H1 (cell line): ENCODE results near the gene PRDX2. TPM values are rescaled to one million over a fixed set of nuclear protein-coding genes. Genes with fewer than 3 reads are reported as not detected.

Source experiments
- CTCF ChIA-PET: fragments of 300-600 bp; sonication (Branson Sonifier 250); formaldehyde crosslinking; loops from one replicate; lab custom pipeline; 2021; ENCODE audit not compliant: partially characterized antibody; lab: Charles Lee
- POLR2A ChIA-PET: fragments of 300-600 bp; sonication (Branson Sonifier 250); formaldehyde crosslinking; loops from one replicate; lab custom pipeline; 2021; ENCODE audit warnings: inconsistent platforms; ENCODE audit not compliant: partially characterized antibody; lab: Charles Lee
- DNase-seq, 2 experiments: peaks; one replicate each; pipeline versions ENCODE4 v3.0.0 to v3.0.0-alpha.2; 2010 to 2022; ENCODE audit warnings: low spot score in 2 of 2, low read depth in 1 of 2, mixed read lengths in 1 of 2
- FAIRE-seq: peaks from 2 replicates; lab custom pipeline; 2011; peaks lifted over from hg19 to GRCh38; lab: Jason Lieb, UNC
- H2AFZ ChIP-seq: 2 replicates; pipeline ENCODE4 v1.8.1; 2012; ENCODE audit warnings: low read length, inconsistent platforms
- H2AK5ac ChIP-seq: 2 replicates; pipeline ENCODE4 v1.6.1; 2013; ENCODE audit warnings: low read depth, low read length
- H2BK120ac ChIP-seq: replicated peaks from 2 replicates; pipeline ENCODE3; 2013; ENCODE audit warnings: low read depth, low read length, inconsistent platforms
- H2BK12ac ChIP-seq: 2 replicates; pipeline ENCODE4 v1.6.1; 2013; ENCODE audit warnings: low read depth, low read length
- H2BK15ac ChIP-seq: 2 replicates; pipeline ENCODE4 v1.6.1; 2013; ENCODE audit warnings: low read length
- H2BK20ac ChIP-seq: 2 replicates; pipeline ENCODE4 v1.6.1; 2013; ENCODE audit warnings: low read length
- H2BK5ac ChIP-seq: 2 replicates; pipeline ENCODE4 v1.6.1; 2013; ENCODE audit warnings: low read depth, low read length
- H3K14ac ChIP-seq: 2 replicates; pipeline ENCODE4 v1.6.1; 2013; ENCODE audit warnings: inconsistent platforms; ENCODE audit not compliant: insufficient read length
- H3K18ac ChIP-seq: 2 replicates; pipeline ENCODE4 v1.6.1; 2013; ENCODE audit warnings: low read length; ENCODE audit errors: extremely low read depth
- H3K23ac ChIP-seq: 2 replicates; pipeline ENCODE4 v1.6.1; 2013; ENCODE audit warnings: inconsistent platforms; ENCODE audit not compliant: insufficient read length
- H3K23me2 ChIP-seq: 2 replicates; pipeline ENCODE4 v1.6.1; 2013; ENCODE audit warnings: low read depth, low read length
- H3K27ac ChIP-seq: 2 replicates; pipeline ENCODE4 v1.6.1; 2011; ENCODE audit warnings: low read depth, low read length, inconsistent platforms
- H3K27me3 ChIP-seq, 4 experiments: replicated peaks in 1 of 4; 1 replicate in 1 of 4; 2 replicates in 3 of 4; pipeline versions ENCODE4 v1.6.1 to v1.8.1; 2011 to 2013; ENCODE audit warnings: low read length in 3 of 4, mild to moderate bottlenecking in 3 of 4, inconsistent platforms in 2 of 4, mixed read lengths in 2 of 4, moderate library complexity in 1 of 4; ENCODE audit not compliant: control insufficient read depth in 3 of 4, insufficient read depth in 3 of 4; ENCODE audit errors: extremely low read depth in 1 of 4
- H3K36me3 ChIP-seq, 4 experiments: 2 replicates each; pipeline versions ENCODE4 v1.6.1 to v1.8.1; 2011 to 2013; ENCODE audit warnings: mild to moderate bottlenecking in 4 of 4, low read length in 3 of 4, moderate library complexity in 2 of 4, control low read depth in 1 of 4, inconsistent platforms in 1 of 4; ENCODE audit not compliant: insufficient read depth in 4 of 4, control insufficient read depth in 2 of 4
- H3K4ac ChIP-seq: replicated peaks from 2 replicates; pipeline ENCODE3; 2013; ENCODE audit warnings: low read length, low read depth, mixed read lengths, inconsistent platforms; ENCODE audit not compliant: insufficient read length
- H3K4me1 ChIP-seq, 4 experiments: replicated peaks in 1 of 4; 1 replicate in 1 of 4; 2 replicates in 3 of 4; pipeline versions ENCODE4 v1.6.1 to v1.8.1; 2011 to 2013; ENCODE audit warnings: low read length in 3 of 4, inconsistent platforms in 2 of 4, mixed read lengths in 1 of 4; ENCODE audit not compliant: insufficient read depth in 4 of 4, control insufficient read depth in 3 of 4
- H3K4me2 ChIP-seq, 2 experiments: 2 replicates each; pipeline versions ENCODE4 v1.6.1 to v1.8.1; 2011 to 2013; ENCODE audit warnings: low read depth in 2 of 2, low read length in 2 of 2, control low read depth in 1 of 2, inconsistent platforms in 1 of 2, mild to moderate bottlenecking in 1 of 2; ENCODE audit not compliant: insufficient read depth in 1 of 2
- H3K4me3 ChIP-seq, 4 experiments: fragments of 200-600, 300-600 bp in 1 of 4; sonication (generic), shearing (Covaris generic), sonication (Bioruptor Twin) in 1 of 4; 2 replicates each; pipeline versions ENCODE4 v1.5.1 to v1.8.1; 2011 to 2016; ENCODE audit warnings: low read length in 4 of 4, low read depth in 3 of 4, control low read depth in 2 of 4, inconsistent platforms in 2 of 4, mild to moderate bottlenecking in 2 of 4, mixed read lengths in 1 of 4, moderate library complexity in 1 of 4; ENCODE audit not compliant: insufficient read depth in 2 of 4; ENCODE audit errors: extremely low read depth in 1 of 4
- H3K56ac ChIP-seq: replicated peaks from 2 replicates; pipeline ENCODE3; 2013; ENCODE audit warnings: low read depth, mild to moderate bottlenecking, mixed read lengths, low read length, inconsistent platforms; ENCODE audit not compliant: insufficient read length
- H3K79me1 ChIP-seq: 2 replicates; pipeline ENCODE4 v1.6.1; 2013; ENCODE audit warnings: low read depth, low read length, control low read depth
- H3K79me2 ChIP-seq, 2 experiments: 2 replicates each; pipeline versions ENCODE4 v1.6.1 to v1.8.1; 2012 to 2013; ENCODE audit warnings: low read length in 2 of 2, mild to moderate bottlenecking in 2 of 2, inconsistent platforms in 1 of 2; ENCODE audit not compliant: insufficient read depth in 2 of 2, control insufficient read depth in 1 of 2
- H3K9ac ChIP-seq, 4 experiments: replicated peaks in 1 of 4; 1 replicate in 1 of 4; 2 replicates in 3 of 4; pipeline versions ENCODE4 v1.6.1 to v1.8.1; 2011 to 2013; ENCODE audit warnings: low read depth in 3 of 4, low read length in 3 of 4, control low read depth in 2 of 4, mild to moderate bottlenecking in 2 of 4, moderate library complexity in 2 of 4, inconsistent platforms in 1 of 4; ENCODE audit errors: extremely low read depth in 1 of 4
- H3K9me3 ChIP-seq, 2 experiments: 2 replicates each; pipeline versions ENCODE4 v1.6.1 to v1.8.1; 2012 to 2013; ENCODE audit warnings: mild to moderate bottlenecking in 2 of 2, moderate library complexity in 2 of 2, control low read depth in 1 of 2, inconsistent platforms in 1 of 2, low read depth in 1 of 2, low read length in 1 of 2, mixed read lengths in 1 of 2; ENCODE audit not compliant: insufficient read depth in 2 of 2
- H4K20me1 ChIP-seq, 2 experiments: replicated peaks in 1 of 2; 2 replicates each; pipeline versions ENCODE3 to v1.8.1; 2011 to 2013; ENCODE audit warnings: inconsistent platforms in 2 of 2, low read length in 2 of 2, mild to moderate bottlenecking in 1 of 2; ENCODE audit not compliant: insufficient read depth in 2 of 2, control insufficient read depth in 1 of 2
- H4K5ac ChIP-seq: 2 replicates; pipeline ENCODE4 v1.6.1; 2013; ENCODE audit warnings: low read length, low read depth, mixed read lengths, inconsistent platforms; ENCODE audit not compliant: insufficient read length
- H4K8ac ChIP-seq: 2 replicates; pipeline ENCODE4 v1.8.0; 2013; ENCODE audit warnings: mild to moderate bottlenecking, moderate library complexity, low read length, inconsistent platforms; ENCODE audit not compliant: insufficient read depth; ENCODE audit errors: extremely low read depth
- H4K91ac ChIP-seq: replicated peaks from 2 replicates; pipeline ENCODE3; 2013; ENCODE audit warnings: low read length, mixed read lengths, inconsistent platforms; ENCODE audit not compliant: insufficient read length
- CBX8 ChIP-seq: fragments of 300-800, 300-1000 bp; sonication (generic); IDR thresholded peaks from 2 replicates; pipeline ENCODE4 v1.7.1; 2016; ENCODE audit warnings: low read depth, low read length, borderline replicate concordance
- KDM1A ChIP-seq: fragments of 200-600, 300-600 bp; sonication (generic); IDR thresholded peaks from 2 replicates; pipeline ENCODE4 v1.7.1; 2016; ENCODE audit warnings: mild to moderate bottlenecking, low read length, borderline replicate concordance
- POLR2A ChIP-seq, 2 experiments: IDR thresholded peaks; 1 replicate in 1 of 2; 2 replicates in 1 of 2; pipeline ENCODE4 v1.6.1; 2011; ENCODE audit warnings: low read depth in 2 of 2, low read length in 2 of 2, mild to moderate bottlenecking in 2 of 2; ENCODE audit errors: control extremely low read depth in 1 of 2
- WGBS, 2 experiments: shearing (Covaris generic) in 1 of 2; methylation state at CpG; one replicate each; pipeline versions ENCODE4 v1.1.6 to v1.1.7; 2013 to 2015; ENCODE audit warnings: low lambda C conversion rate in 2 of 2, mixed read lengths in 2 of 2, inconsistent platforms in 1 of 2, low coverage in 1 of 2, missing lambda C conversion rate in 1 of 2; ENCODE audit not compliant: insufficient replicate concordance in 2 of 2, insufficient coverage in 1 of 2, insufficient read length in 1 of 2; ENCODE audit errors: extremely low coverage in 1 of 2, missing lambda C conversion rate in 1 of 2; 5-methylcytosine and 5-hydroxymethylcytosine counted together
- polyA plus RNA-seq, 7 experiments: library from polyadenylated mRNA; depleted of rRNA in 3 of 7; stranded (reverse) in 5 of 7; unstranded in 2 of 7; fragments of >200 nt in 5 of 7; fragments of 200-250 nt in 2 of 7; gene quantifications; 1 replicate in 5 of 7; 2 replicates in 1 of 7; 4 replicates in 1 of 7; pipeline versions ENCODE4 v1.2.1 to v1.2.3, GENCODE V29; 2011 to 2013; ENCODE audit warnings: missing spikeins in 2 of 7, mixed read lengths in 2 of 7
- total RNA-seq: library from RNA; stranded (reverse); fragmentation: NEBNext Ultra II Directional; extraction: Animal tissue kit (Norgen Biotek cat#: 25700); gene quantifications from 2 replicates; pipeline ENCODE4 v1.2.1, GENCODE V29; 2021

PRDX2 gene
- total and polyA plus RNA-seq, 2 of the 8 experiments (the other 6 are each of a cell fraction or from before 2014, with no cell fraction given) = 380 to 748 TPM

- Histone ChIP-seq H3K79me2 (no peaks in the 10 kb centered on the region), H4K91ac (peak overlapping the region; percentile 48), H3K27me3 (peaks cover 0 to 18% (median 13%) of the 10 kb centered on the region in 4 experiments; a peak in 5 of 7 replicates), H4K5ac (no peak overlapping the region), H3K18ac (peak overlapping the region; percentile 85; the same call in 1 of the 2 replicates), H3K4me2 (peak overlapping the region; percentile 70 to 74), H3K4ac (peak overlapping the region; percentile 32), H2BK120ac (no peak overlapping the region), H3K9me3 (no peaks in the 10 kb centered on the region), H2BK20ac (peak overlapping the region; percentile 57; the same call in 1 of the 2 replicates), H2BK12ac (no peak overlapping the region), H4K20me1 (peaks cover 0 to 1% of the 10 kb centered on the region in 2 experiments), H3K79me1 (no peaks in the 10 kb centered on the region; the same call in 1 of the 2 replicates), H2BK5ac (0 out of 2 replicates have a peak overlapping the region, but pooled peaks have one; percentile 60), H3K36me3 (no peaks in the 10 kb centered on the region), H3K27ac (no peak overlapping the region), H2AK5ac (no peak overlapping the region), H3K23ac (no peak overlapping the region), H2AFZ (no peak overlapping the region), H3K56ac (peak overlapping the region; percentile 17), H3K9ac (no peak overlapping the region), H4K8ac (no peak overlapping the region), H3K4me3 (peak overlapping the region in 3 of 4 experiments; percentile 50 to 71 (median 56); a peak in 5 of 8 replicates), H3K14ac (no peak overlapping the region), H3K4me1 (peaks cover 16 to 40% (median 25%) of the 10 kb centered on the region in 4 experiments), H3K23me2 (peaks cover 30% of the 10 kb centered on the region), H2BK15ac (no peak overlapping the region; the same call in 1 of the 2 replicates)
- POLR2A ChIA-PET = interaction anchor here (0.6 to 5.5 kb wide), 14 partner anchors 8 to 718 kb away, joined by 3 to 44 read pairs (median 4); partner anchors contain the start of genes GET3, HOOK2, RNASEH2A and TNPO2
- DNase-seq = no peak
- 76% methylated on average over 4 of the region's 4 CpGs; no CpG with 5 or more reads in 1 of the 2 experiments for WGBS, 2 experiments
- CTCF ChIA-PET = interaction anchor here (0.6 to 4.5 kb wide), 7 partner anchors 8 to 88 kb away, joined by 3 to 39 read pairs (median 9); partner anchors contain the start of genes PRDX2 and THSD8
- TF ChIP-seq KDM1A (no peak), CBX8 (no peak), POLR2A (IDR thresholded peaks at IDR 0.05; ENCODE audit: control extremely low read depth in 1 of 2, low read depth in 2 of 2, low read length in 2 of 2) (no peak)
- no peak for FAIRE-seq
These were observed 13.4 kb downstream of the PRDX2 start for GRCh38 chr19:12788042-12788681.
